ENCODE measurements around the gene CHD6. TPM values are rescaled to one million over a fixed set of nuclear protein-coding genes. Genes with fewer than 3 reads are reported as not detected.

Gene CHD6
- total RNA-seq, 2 experiments from 2014 or later: 39.4 to 42.5 TPM

- Mint-ChIP-seq H3K27me3 (no peaks in the 10 kb centered on the region), H3K4me1 (peaks cover 40% of the 10 kb centered on the region), H3K27ac (peak overlapping the region; percentile 87), H3K9me3 (no peaks in the 10 kb centered on the region), H3K36me3 (ENCODE audit: low read depth) (peaks cover 2% of the 10 kb centered on the region), H3K4me3 (peak overlapping the region; percentile 86)
- ChIA-PET POLR2A (no interaction called here), CTCF (interaction anchor here (0.7 to 2.0 kb wide), 5 partner anchors 9 to 654 kb away, joined by 3 to 4 read pairs (median 4); no protein-coding TSS in a partner anchor)
- peak; percentile 51 for DNase-seq
Observed at GRCh38 chr20:41617059-41617901, 897 bp downstream of the CHD6 start.

GRCh38 chr20:41616228-41616627, 1.9 kb downstream of the CHD6 start:
- peak overlapping the region; percentile 67 for H3K27ac Mint-ChIP-seq
- DNase-seq: no peak
- peaks cover 40% of the 10 kb centered on the region for H3K4me1 Mint-ChIP-seq
- H3K9me3 Mint-ChIP-seq: no peaks in the 10 kb centered on the region
- ChIA-PET CTCF (no interaction called here), POLR2A (no interaction called here)
- H3K27me3 Mint-ChIP-seq: no peaks in the 10 kb centered on the region
- peaks cover 2% of the 10 kb centered on the region for H3K36me3 Mint-ChIP-seq (ENCODE audit: low read depth)
- peak overlapping the region; percentile 86 for H3K4me3 Mint-ChIP-seq

- H3K4me1 Mint-ChIP-seq: peaks cover 40% of the 10 kb centered on the region
- DNase-seq: no peak
- H3K9me3 Mint-ChIP-seq: no peaks in the 10 kb centered on the region
- peak overlapping the region; percentile 42 for H3K4me3 Mint-ChIP-seq
- no peak overlapping the region for H3K27ac Mint-ChIP-seq
- POLR2A ChIA-PET: no interaction called here
- H3K27me3 Mint-ChIP-seq: no peaks in the 10 kb centered on the region
- CTCF ChIA-PET: interaction anchor here (1.3 kb wide), 1 partner anchor 77 kb away, joined by 3 read pairs; no protein-coding TSS in a partner anchor
- peaks cover 2% of the 10 kb centered on the region for H3K36me3 Mint-ChIP-seq (ENCODE audit: low read depth)
Observed at GRCh38 chr20:41615676-41616075, 2.5 kb downstream of the CHD6 start.

GRCh38 chr20:41615110-41615509, 3.1 kb downstream of the CHD6 start:
- H3K4me1 Mint-ChIP-seq: peaks cover 41% of the 10 kb centered on the region
- DNase-seq: no peak
- no peak overlapping the region for H3K4me3 Mint-ChIP-seq
- H3K36me3 Mint-ChIP-seq (ENCODE audit: low read depth): peaks cover 2% of the 10 kb centered on the region
- no peaks in the 10 kb centered on the region for H3K9me3 Mint-ChIP-seq
- ChIA-PET CTCF (interaction anchor here (1.3 kb wide), 1 partner anchor 78 kb away, joined by 3 read pairs; no protein-coding TSS in a partner anchor), POLR2A (no interaction called here)
- H3K27me3 Mint-ChIP-seq: no peaks in the 10 kb centered on the region
- H3K27ac Mint-ChIP-seq: no peak overlapping the region

- no peak for DNase-seq
- Mint-ChIP-seq H3K36me3 (ENCODE audit: low read depth) (peaks cover 2% of the 10 kb centered on the region), H3K27me3 (no peaks in the 10 kb centered on the region), H3K4me1 (peaks cover 48% of the 10 kb centered on the region), H3K9me3 (no peaks in the 10 kb centered on the region), H3K4me3 (no peak overlapping the region), H3K27ac (no peak overlapping the region)
- ChIA-PET POLR2A (no interaction called here), CTCF (no interaction called here)
Observed at GRCh38 chr20:41613321-41613720, 4.9 kb downstream of the CHD6 start.

GRCh38 chr20:41609474-41609873, 8.7 kb downstream of the CHD6 start:
- CTCF ChIA-PET: no interaction called here
- no peak for DNase-seq
- Mint-ChIP-seq H3K27ac (no peak overlapping the region), H3K4me1 (peaks cover 24% of the 10 kb centered on the region), H3K27me3 (no peaks in the 10 kb centered on the region), H3K9me3 (no peaks in the 10 kb centered on the region), H3K36me3 (ENCODE audit: low read depth) (peaks cover 6% of the 10 kb centered on the region), H3K4me3 (no peak overlapping the region)
- POLR2A ChIA-PET: no interaction called here

- H3K9me3 Mint-ChIP-seq: no peaks in the 10 kb centered on the region
- no peak for DNase-seq
- H3K36me3 Mint-ChIP-seq (ENCODE audit: low read depth): peaks cover 4% of the 10 kb centered on the region
- H3K27me3 Mint-ChIP-seq: no peaks in the 10 kb centered on the region
- POLR2A ChIA-PET: no interaction called here
- H3K4me1 Mint-ChIP-seq: peaks cover 20% of the 10 kb centered on the region
- H3K27ac Mint-ChIP-seq: no peak overlapping the region
- CTCF ChIA-PET: interaction anchor here (1.2 to 1.4 kb wide), 2 partner anchors 9 to 1801 kb away, joined by 3 read pairs; no protein-coding TSS in a partner anchor
- H3K4me3 Mint-ChIP-seq: no peak overlapping the region
Observed at GRCh38 chr20:41608606-41609005, 9.6 kb downstream of the CHD6 start.

- POLR2A ChIA-PET: no interaction called here
- peaks cover 20% of the 10 kb centered on the region for H3K4me1 Mint-ChIP-seq
Observed at GRCh38 chr20:41607791-41608190, 10.4 kb downstream of the CHD6 start.

GRCh38 chr20:41604002-41604401, 14.2 kb downstream of the CHD6 start:
- peaks cover 11% of the 10 kb centered on the region for H3K4me1 Mint-ChIP-seq
- H3K36me3 Mint-ChIP-seq (ENCODE audit: low read depth): peaks cover 31% of the 10 kb centered on the region
- peaks cover 29% of the 10 kb centered on the region for H3K9me3 Mint-ChIP-seq
- POLR2A ChIA-PET: interaction anchor here (0.6 kb wide), 1 partner anchor 44 kb away, joined by 3 read pairs; no protein-coding TSS in a partner anchor
- H3K27me3 Mint-ChIP-seq: no peaks in the 10 kb centered on the region
- CTCF ChIA-PET: no interaction called here
- no peak overlapping the region for H3K4me3 Mint-ChIP-seq
- H3K27ac Mint-ChIP-seq: no peak overlapping the region
- no peak for DNase-seq

More at GRCh38 chr20:41607791-41608190, 10.4 kb downstream of the CHD6 start:
- no peak for DNase-seq
- Mint-ChIP-seq H3K27ac (no peak overlapping the region), H3K27me3 (no peaks in the 10 kb centered on the region), H3K4me3 (no peak overlapping the region), H3K36me3 (ENCODE audit: low read depth) (peaks cover 4% of the 10 kb centered on the region), H3K9me3 (no peaks in the 10 kb centered on the region)
- CTCF ChIA-PET: interaction anchor here (1.1 to 1.4 kb wide), 3 partner anchors 9 to 1802 kb away, joined by 3 read pairs; no protein-coding TSS in a partner anchor

- Mint-ChIP-seq H3K4me1 (peaks cover under 1% of the 10 kb centered on the region), H3K27ac (no peak overlapping the region), H3K4me3 (no peak overlapping the region), H3K9me3 (peaks cover 46% of the 10 kb centered on the region), H3K27me3 (no peaks in the 10 kb centered on the region), H3K36me3 (ENCODE audit: low read depth) (peaks cover 32% of the 10 kb centered on the region)
- DNase-seq: no peak
- ChIA-PET POLR2A (no interaction called here), CTCF (no interaction called here)
Observed at GRCh38 chr20:41601742-41602141, 16.4 kb downstream of the CHD6 start.

- POLR2A ChIA-PET: no interaction called here
- Mint-ChIP-seq H3K4me3 (no peak overlapping the region), H3K27me3 (no peaks in the 10 kb centered on the region), H3K9me3 (peaks cover 52% of the 10 kb centered on the region), H3K27ac (no peak overlapping the region), H3K36me3 (ENCODE audit: low read depth) (peaks cover 35% of the 10 kb centered on the region), H3K4me1 (no peaks in the 10 kb centered on the region)
- no peak for DNase-seq
- CTCF ChIA-PET: no interaction called here
Observed at GRCh38 chr20:41600926-41601631, 17.1 kb downstream of the CHD6 start.

GRCh38 chr20:41599699-41600104, 18.5 kb downstream of the CHD6 start:
- Mint-ChIP-seq H3K4me1 (peaks cover 1% of the 10 kb centered on the region), H3K4me3 (no peak overlapping the region), H3K36me3 (ENCODE audit: low read depth) (peaks cover 43% of the 10 kb centered on the region), H3K27me3 (no peaks in the 10 kb centered on the region), H3K9me3 (peaks cover 64% of the 10 kb centered on the region), H3K27ac (no peak overlapping the region)
- DNase-seq: no peak
- CTCF ChIA-PET: no interaction called here
- POLR2A ChIA-PET: no interaction called here

GRCh38 chr20:41598719-41599118, 19.5 kb downstream of the CHD6 start:
- POLR2A ChIA-PET: no interaction called here
- Mint-ChIP-seq H3K9me3 (peaks cover 70% of the 10 kb centered on the region), H3K36me3 (ENCODE audit: low read depth) (peaks cover 51% of the 10 kb centered on the region), H3K27ac (no peak overlapping the region), H3K4me3 (no peak overlapping the region), H3K27me3 (no peaks in the 10 kb centered on the region), H3K4me1 (peaks cover 1% of the 10 kb centered on the region)
- no peak for DNase-seq
- CTCF ChIA-PET: no interaction called here

Data from activated CD4-positive, alpha-beta T cell treated with anti-CD3 and anti-CD28 coated beads, Interleukin-2, amount 10 ng/mL, durations not matched to agents 7 days and 5 days (primary cell).